GM06990 (cell line): ENCODE measurements around the gene SMAP2.

Source experiments
- DNase-seq: peaks from one replicate; pipeline ENCODE4 v3.0.0-alpha.2; 2011; ENCODE audit not compliant: insufficient read length; ENCODE audit errors: extremely low read depth
- H3K27me3 ChIP-seq: replicated peaks from 2 replicates; pipeline ENCODE4 v1.6.0; 2011; ENCODE audit warnings: low read length; ENCODE audit not compliant: control insufficient read depth, insufficient read depth
- H3K36me3 ChIP-seq: 2 replicates; pipeline ENCODE4 v1.5.1; 2011; ENCODE audit warnings: low read length; ENCODE audit not compliant: control insufficient read depth, insufficient read depth
- H3K4me3 ChIP-seq: replicated peaks from 2 replicates; pipeline ENCODE4 v1.5.1; 2011; ENCODE audit warnings: low read depth, mild to moderate bottlenecking, control low read depth, low read length
- TF ChIP-seq, protein P1 (sequence below): IDR thresholded peaks from 2 replicates; pipeline ENCODE4 v1.5.1; 2011; ENCODE audit warnings: low read length, control low read depth, mild to moderate bottlenecking, inconsistent platforms; ENCODE audit not compliant: insufficient read depth, poor library complexity, severe bottlenecking

Gene SMAP2

DNA sequence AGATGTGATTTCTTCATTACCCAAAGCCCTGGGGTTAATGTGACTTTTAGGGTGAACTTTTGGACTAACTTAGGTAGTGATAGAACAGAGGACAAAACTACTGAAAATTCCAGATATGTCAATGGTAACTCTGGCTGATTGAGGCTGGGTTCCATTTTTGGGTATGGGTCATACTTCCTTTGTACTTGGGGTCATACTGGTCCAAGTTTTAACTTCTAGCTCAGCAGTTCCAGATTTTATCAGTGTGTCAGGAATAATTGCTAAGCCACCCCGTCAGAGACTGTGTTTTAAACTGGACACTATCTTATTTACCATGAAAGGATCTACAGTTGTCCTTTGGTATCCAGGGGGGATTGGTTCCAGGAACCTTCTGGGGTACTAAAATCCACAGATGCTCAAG, 4.0 kb downstream of the SMAP2 start:
- TF ChIP-seq, protein P1, sequence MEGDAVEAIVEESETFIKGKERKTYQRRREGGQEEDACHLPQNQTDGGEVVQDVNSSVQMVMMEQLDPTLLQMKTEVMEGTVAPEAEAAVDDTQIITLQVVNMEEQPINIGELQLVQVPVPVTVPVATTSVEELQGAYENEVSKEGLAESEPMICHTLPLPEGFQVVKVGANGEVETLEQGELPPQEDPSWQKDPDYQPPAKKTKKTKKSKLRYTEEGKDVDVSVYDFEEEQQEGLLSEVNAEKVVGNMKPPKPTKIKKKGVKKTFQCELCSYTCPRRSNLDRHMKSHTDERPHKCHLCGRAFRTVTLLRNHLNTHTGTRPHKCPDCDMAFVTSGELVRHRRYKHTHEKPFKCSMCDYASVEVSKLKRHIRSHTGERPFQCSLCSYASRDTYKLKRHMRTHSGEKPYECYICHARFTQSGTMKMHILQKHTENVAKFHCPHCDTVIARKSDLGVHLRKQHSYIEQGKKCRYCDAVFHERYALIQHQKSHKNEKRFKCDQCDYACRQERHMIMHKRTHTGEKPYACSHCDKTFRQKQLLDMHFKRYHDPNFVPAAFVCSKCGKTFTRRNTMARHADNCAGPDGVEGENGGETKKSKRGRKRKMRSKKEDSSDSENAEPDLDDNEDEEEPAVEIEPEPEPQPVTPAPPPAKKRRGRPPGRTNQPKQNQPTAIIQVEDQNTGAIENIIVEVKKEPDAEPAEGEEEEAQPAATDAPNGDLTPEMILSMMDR: no peak
- Histone ChIP-seq H3K36me3 (no peaks in the 10 kb centered on the region), H3K4me3 (no peak overlapping the region), H3K27me3 (no peaks in the 10 kb centered on the region)
- DNase-seq: no peak

DNA sequence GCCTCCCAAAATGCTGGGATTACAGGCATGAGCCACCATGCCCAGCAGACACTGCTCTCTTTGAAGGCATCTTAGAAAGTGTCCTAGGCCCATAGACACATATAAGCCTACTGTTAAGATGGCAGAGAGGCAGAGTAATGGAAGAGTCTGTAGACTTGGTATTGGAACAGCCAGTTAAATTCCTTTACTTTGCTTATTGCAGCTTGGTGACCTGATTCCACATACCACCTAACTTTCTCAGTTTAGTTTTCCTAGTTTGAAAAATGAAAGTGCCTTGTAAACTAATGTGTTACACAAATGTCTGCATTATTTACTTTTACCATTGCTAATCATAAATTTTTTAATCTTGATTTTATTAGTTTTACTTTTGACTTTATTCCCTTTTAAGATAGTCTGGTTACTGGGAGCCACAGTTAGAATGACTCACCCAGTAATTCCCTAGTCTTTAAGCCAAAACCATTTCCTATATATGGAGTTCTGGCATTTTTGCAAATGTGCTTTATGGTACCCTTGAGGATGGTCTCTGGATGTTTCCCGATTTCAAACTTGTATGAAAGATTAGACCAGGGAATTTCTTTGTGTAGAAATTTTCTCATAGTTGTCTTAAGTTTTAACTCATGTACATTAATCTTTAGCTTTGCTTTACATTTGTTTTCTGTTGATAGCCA, 6.4 kb downstream of the SMAP2 start:
- Histone ChIP-seq H3K27me3 (no peaks in the 10 kb centered on the region), H3K4me3 (no peak overlapping the region), H3K36me3 (no peaks in the 10 kb centered on the region; the same call in 1 of the 2 replicates)
- TF ChIP-seq, protein P1: no peak
- no peak for DNase-seq

DNA sequence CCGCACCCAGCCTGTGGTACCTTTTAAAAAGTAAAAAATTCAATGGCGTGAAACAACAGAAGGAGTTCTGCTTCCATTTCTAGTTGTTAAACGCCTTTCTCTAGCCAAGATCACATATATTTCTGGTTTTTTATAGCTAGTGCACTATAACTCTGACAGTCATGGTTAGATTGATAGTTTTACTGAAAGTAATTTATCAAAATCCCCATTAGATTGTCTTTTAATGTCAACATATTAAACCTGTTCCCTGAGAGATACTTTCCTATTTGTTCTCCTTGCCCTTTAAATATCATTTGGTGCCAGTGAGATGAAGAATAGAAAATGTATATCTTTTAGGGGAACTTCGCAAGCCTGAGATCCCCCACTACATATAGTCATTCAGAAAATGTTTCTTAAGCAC, 7.3 kb downstream of the SMAP2 start:
- TF ChIP-seq, protein P1: no peak
- no peaks in the 10 kb centered on the region for H3K27me3 ChIP-seq
- peak overlapping the region; percentile 35 for H3K4me3 ChIP-seq
- no peaks in the 10 kb centered on the region; the same call in 1 of the 2 replicates for H3K36me3 ChIP-seq
- DNase-seq: no peak

DNA sequence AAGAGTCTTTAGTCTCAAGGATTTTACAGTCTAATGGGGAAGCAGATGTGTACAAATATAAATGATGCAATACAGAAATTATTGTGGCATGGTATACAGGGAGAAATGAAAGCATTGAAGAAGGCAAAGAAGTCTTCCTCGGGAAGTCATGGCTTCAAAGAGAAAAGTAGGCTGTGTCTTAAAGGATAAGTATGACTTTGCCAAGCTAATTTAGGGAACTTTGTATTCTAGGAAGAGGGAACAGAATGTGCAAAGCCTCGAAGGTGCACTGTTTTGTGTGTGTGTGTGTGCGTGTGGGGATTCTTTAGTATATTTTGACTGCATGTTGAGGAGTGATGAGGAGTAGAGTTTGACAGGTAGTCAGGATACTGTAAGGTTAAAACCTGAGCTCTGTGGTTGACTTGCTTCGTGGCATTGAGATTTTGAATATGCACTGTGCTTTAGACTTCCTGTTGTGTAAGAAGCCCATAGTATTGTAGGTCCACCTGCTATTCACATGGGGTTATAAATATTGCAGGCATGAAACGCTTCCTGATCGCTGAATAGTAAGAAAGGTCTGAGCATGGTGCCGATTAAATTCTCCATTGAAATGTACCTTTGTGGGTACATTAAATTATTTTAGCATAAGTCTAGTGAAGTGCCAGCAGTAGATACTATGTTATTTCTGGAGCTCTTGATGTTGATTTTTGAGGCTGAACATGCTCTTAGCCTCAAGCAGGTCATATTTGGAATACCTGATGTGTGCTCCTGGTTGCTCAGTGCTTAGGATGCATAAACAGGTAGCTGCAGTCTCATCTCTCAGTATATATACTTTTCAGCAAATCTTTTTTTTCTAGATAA, 8.0 kb downstream of the SMAP2 start:
- DNase-seq: no peak
- TF ChIP-seq, protein P1: no peak
- Histone ChIP-seq H3K27me3 (no peaks in the 10 kb centered on the region), H3K4me3 (peak overlapping the region; percentile 35), H3K36me3 (no peaks in the 10 kb centered on the region; the same call in 1 of the 2 replicates)

DNA sequence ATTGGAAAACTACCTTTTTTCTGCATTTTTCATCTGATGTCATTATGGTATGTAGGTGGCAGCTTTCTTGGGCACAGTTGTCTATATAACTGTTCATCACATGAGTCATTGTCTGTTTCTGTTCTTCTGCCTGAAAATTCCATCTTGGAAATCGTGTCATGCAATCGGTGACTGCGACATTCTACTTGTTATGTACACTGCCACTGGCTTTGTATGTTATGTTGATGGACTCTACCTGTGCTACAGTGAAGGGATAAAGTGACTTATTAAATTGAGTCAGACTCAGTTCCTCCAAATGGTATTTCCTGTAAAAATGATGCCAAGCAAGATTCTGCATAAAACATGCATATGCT, 8.6 kb downstream of the SMAP2 start:
- Histone ChIP-seq H3K36me3 (no peaks in the 10 kb centered on the region; the same call in 1 of the 2 replicates), H3K27me3 (no peaks in the 10 kb centered on the region), H3K4me3 (peak overlapping the region; percentile 35)
- no peak for DNase-seq
- TF ChIP-seq, protein P1: no peak
